ENCODE data around the gene ZSCAN5B.

ZSCAN5B gene

DNA sequence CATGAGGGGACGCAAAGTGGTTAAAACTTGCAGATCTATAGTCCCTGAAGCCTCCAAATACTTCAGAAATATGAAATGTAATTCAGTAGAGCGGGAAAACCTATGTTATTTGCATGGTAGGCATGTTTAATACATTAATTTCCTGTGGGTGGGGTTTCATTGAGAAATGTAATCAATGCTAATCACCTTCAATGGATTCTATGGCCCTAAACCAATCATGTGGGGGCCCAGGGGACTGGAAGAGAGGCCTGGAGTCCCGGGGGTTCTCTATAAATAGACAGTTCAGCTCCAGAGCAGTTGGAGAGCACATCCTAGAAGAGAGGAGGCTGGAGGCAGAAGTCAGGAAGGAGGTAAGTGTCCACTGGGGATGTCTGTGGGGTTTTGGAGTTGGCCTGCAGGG, 4.4 kb upstream of the ZSCAN5B start, which contains the start of gene ZSCAN5C:
Gene ZSCAN5C, plus strand, starts transcription at position 301 of the 400 bp plus-strand sequence. CDS start 3,641 bp downstream, outside the sequence.
- Histone ChIP-seq H3K27me3 (ENCODE audit: low read length) (no peaks in the 10 kb centered on the region), H3K9ac (ENCODE audit: low read length) (no peak within 1 kb of the TSS), H3K4me3 (ENCODE audit: insufficient read depth, low read length, poor library complexity, severe bottlenecking) (no peak within 1 kb of the TSS), H3K4me2 (ENCODE audit: low read depth, low read length, poor library complexity, severe bottlenecking) (no peak within 1 kb of the TSS), H3K36me3 (ENCODE audit: low read length) (no peaks in the 10 kb centered on the region), H3F3A (ENCODE audit: insufficient read depth) (no peaks in the 10 kb centered on the region), H4K20me1 (ENCODE audit: low read depth, low read length) (no peaks in the 10 kb centered on the region), H3K9me2 (replicated peaks; ENCODE audit: insufficient read depth, low read length) (no peaks in the 10 kb centered on the region), H3K27ac (ENCODE audit: low read depth, low read length) (no peak within 1 kb of the TSS), H3K79me2 (ENCODE audit: insufficient read depth, low read length) (no peaks in the 10 kb centered on the region), H3K9me3 (ENCODE audit: insufficient read depth, low read length) (no peaks in the 10 kb centered on the region), H2AFZ (ENCODE audit: low read depth, low read length, severe bottlenecking) (no peak within 1 kb of the TSS)
- TF ChIP-seq EZH2phosphoT487 (conservative IDR thresholded peaks at IDR 0.05; ENCODE audit: low read length): no peak
- TF ChIP-seq, protein P1, sequence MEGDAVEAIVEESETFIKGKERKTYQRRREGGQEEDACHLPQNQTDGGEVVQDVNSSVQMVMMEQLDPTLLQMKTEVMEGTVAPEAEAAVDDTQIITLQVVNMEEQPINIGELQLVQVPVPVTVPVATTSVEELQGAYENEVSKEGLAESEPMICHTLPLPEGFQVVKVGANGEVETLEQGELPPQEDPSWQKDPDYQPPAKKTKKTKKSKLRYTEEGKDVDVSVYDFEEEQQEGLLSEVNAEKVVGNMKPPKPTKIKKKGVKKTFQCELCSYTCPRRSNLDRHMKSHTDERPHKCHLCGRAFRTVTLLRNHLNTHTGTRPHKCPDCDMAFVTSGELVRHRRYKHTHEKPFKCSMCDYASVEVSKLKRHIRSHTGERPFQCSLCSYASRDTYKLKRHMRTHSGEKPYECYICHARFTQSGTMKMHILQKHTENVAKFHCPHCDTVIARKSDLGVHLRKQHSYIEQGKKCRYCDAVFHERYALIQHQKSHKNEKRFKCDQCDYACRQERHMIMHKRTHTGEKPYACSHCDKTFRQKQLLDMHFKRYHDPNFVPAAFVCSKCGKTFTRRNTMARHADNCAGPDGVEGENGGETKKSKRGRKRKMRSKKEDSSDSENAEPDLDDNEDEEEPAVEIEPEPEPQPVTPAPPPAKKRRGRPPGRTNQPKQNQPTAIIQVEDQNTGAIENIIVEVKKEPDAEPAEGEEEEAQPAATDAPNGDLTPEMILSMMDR (IDR thresholded peaks at IDR 0.05; ENCODE audit: insufficient read depth, low read length, poor library complexity, severe bottlenecking): no peak

DNA sequence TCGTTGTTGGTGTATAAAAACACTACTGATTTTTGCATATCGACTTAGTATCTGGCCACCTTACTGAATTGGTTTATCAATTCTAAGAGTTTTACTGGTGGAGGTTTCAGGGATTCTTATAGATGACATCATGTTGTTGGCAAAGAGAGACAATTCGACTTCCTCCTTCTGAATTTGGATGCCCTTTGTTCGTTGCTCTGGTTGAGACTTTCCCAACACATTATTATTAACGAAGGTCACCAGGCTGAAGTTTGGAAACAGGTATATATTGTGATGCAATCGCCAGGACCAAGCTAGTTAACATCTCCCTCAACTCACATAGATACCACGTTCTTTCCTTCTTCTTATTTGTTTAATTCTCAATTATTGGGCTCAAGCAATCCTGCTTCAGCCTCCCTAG, 2.1 kb upstream of the ZSCAN5B start:
- Histone ChIP-seq H3K9me2 (replicated peaks; ENCODE audit: insufficient read depth, low read length) (no peaks in the 10 kb centered on the region), H3K36me3 (ENCODE audit: low read length) (no peaks in the 10 kb centered on the region), H3K9me3 (ENCODE audit: insufficient read depth, low read length) (no peaks in the 10 kb centered on the region), H3K27ac (ENCODE audit: low read depth, low read length) (no peak overlapping the region), H3K9ac (ENCODE audit: low read length) (no peak overlapping the region), H3K4me2 (ENCODE audit: low read depth, low read length, poor library complexity, severe bottlenecking) (no peak overlapping the region), H3K79me2 (ENCODE audit: insufficient read depth, low read length) (no peaks in the 10 kb centered on the region), H3F3A (ENCODE audit: insufficient read depth) (no peaks in the 10 kb centered on the region), H3K27me3 (ENCODE audit: low read length) (no peaks in the 10 kb centered on the region), H3K4me3 (ENCODE audit: insufficient read depth, low read length, poor library complexity, severe bottlenecking) (no peak overlapping the region), H4K20me1 (ENCODE audit: low read depth, low read length) (no peaks in the 10 kb centered on the region), H2AFZ (ENCODE audit: low read depth, low read length, severe bottlenecking) (no peak overlapping the region)
- no peak for TF ChIP-seq EZH2phosphoT487 (conservative IDR thresholded peaks at IDR 0.05; ENCODE audit: low read length)
- TF ChIP-seq, protein P1 (IDR thresholded peaks at IDR 0.05; ENCODE audit: insufficient read depth, low read length, poor library complexity, severe bottlenecking): no peak

DNA sequence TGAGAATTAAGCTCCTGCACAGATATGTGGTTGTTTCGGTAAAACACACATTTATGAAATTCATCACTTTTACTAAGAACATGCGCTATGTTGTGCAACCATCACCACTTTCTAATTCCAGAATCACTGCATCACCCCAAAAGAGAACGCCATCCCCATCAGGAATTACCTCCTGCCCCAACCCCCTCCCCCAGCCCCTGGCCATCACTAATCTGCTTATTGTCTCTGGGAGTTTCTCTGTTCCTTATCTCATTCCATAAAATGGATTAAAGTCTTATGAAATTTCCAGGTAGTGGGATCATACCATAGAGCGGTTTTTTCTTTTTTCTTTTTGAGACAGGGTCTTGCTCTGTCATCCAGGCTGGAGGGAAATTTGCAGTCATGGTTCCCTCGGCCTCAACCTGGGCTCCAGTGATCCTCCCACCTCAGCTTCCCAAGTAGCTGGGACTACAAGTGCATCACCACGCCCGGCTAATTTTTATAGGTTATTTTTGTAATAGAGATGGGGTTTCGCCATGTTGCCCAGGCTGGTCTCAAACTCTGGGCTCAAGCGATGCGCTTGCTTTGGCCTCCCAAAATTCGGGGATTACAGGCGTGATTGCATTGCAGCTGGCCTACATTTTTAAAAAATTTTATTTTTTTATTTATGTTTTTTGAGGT, 3.5 kb downstream of the ZSCAN5B start:
- no peaks in the 10 kb centered on the region for H3K27me3 ChIP-seq (ENCODE audit: low read length)
- no peaks in the 10 kb centered on the region for H3K79me2 ChIP-seq (ENCODE audit: insufficient read depth, low read length)
- no peak overlapping the region for H3K4me2 ChIP-seq (ENCODE audit: low read depth, low read length, poor library complexity, severe bottlenecking)
- TF ChIP-seq, protein P1 (IDR thresholded peaks at IDR 0.05; ENCODE audit: insufficient read depth, low read length, poor library complexity, severe bottlenecking): no peak
- TF ChIP-seq EZH2phosphoT487 (conservative IDR thresholded peaks at IDR 0.05; ENCODE audit: low read length): no peak
- H4K20me1 ChIP-seq (ENCODE audit: low read depth, low read length): no peaks in the 10 kb centered on the region
- no peak overlapping the region for H3K4me3 ChIP-seq (ENCODE audit: insufficient read depth, low read length, poor library complexity, severe bottlenecking)
- H3F3A ChIP-seq (ENCODE audit: insufficient read depth): no peaks in the 10 kb centered on the region
- H3K27ac ChIP-seq (ENCODE audit: low read depth, low read length): no peak overlapping the region
- no peaks in the 10 kb centered on the region for H3K36me3 ChIP-seq (ENCODE audit: low read length)
- H3K9ac ChIP-seq (ENCODE audit: low read length): no peak overlapping the region
- H3K9me2 ChIP-seq (replicated peaks; ENCODE audit: insufficient read depth, low read length): no peaks in the 10 kb centered on the region
- H2AFZ ChIP-seq (ENCODE audit: low read depth, low read length, severe bottlenecking): no peak overlapping the region
- H3K9me3 ChIP-seq (ENCODE audit: insufficient read depth, low read length): no peaks in the 10 kb centered on the region

Measured in SU-DHL-6 (cell line).